ENCODE measurements around the gene MDM4.
"Not testable (repeated sequence)": the region's sequence is repeated elsewhere in the genome, so short reads cannot be mapped to it uniquely, and the experiment has no call there.

The MDM4 gene

DNA sequence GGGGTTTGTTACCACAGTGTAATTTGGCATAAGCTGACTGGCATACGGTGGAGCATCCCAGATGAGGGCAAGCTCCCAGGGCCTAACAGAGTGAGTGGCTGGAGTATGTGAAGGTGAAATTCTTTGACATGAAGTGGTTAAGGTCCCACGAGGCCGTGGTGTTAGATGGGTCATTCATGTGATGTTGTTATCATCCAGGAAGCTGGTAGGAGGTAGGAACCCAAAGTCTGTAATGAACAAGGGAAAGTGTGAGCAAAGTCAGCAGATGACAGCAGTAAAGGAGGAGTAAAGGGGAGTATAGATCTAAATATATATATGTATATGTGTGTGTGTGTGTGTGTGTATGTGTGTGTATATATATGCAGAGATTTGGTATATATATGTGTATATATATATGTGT lies 47.6 kb downstream of the MDM4 start:
- no peak for DNase-seq

DNA sequence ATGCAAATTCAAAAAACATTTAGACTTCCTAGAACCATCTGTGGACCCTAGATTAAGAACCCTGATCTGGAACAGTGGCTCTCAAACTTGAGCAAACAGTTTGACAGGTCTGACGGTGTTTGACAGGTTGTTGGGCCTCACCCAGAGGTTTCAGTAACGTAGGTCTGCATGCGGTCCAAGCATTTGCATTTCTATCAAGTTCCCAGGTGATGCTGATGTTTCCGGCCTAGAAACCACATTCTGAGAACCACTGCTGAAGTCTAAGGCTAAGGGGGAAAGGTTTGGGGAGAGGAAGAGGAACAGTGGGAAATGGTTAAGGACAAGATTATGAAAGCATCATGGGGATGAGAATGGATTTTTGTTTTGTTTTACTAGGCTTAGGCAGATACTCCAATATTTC lies 48.6 kb downstream of the MDM4 start:
- DNase-seq, result no peak

DNA sequence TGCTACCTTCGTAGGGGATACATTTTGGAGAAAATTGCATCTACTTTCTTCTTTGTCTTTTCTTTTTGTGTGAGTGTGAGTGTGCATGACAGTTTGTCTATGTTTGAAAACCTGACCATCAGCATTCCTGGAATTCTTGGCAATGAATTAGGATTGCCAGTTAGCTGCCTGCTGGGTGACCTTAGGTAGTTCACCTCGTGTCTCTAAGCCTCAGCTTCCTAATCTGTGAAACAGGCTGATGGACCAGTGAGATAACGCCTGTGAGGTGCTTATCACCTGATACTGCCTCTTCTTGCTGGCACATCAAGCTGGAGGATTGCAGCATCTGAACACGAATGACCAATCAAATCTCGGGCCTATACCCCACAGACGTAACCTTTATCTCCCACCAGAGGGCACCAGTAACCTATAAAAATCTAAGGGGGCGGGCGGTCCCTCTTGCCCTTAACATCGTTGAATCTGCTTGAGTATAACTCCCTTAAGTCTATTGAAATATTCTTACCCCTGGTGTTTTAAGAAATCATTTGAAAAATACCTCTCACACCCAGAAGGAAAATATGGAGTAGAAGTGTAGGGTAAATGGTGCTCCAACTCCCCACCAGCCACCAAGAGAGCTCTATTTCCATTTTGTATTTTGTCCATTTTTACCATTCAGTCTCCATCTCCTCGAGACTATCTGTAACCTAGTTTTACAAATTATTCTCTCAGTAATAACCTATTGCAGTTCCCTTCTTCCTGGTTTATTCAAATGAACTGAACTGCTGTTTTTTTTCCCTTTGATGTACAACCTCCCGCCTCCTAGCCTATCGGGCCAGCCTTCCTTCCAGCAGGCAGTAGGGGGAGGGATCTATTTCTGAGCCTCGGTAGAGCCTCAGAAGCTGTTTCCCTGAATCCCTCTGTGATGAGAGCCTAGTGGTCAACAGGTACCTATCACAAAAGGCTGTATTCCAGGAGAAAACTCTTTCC lies 49.7 kb downstream of the MDM4 start:
- peak; percentile 65 for DNase-seq

DNA sequence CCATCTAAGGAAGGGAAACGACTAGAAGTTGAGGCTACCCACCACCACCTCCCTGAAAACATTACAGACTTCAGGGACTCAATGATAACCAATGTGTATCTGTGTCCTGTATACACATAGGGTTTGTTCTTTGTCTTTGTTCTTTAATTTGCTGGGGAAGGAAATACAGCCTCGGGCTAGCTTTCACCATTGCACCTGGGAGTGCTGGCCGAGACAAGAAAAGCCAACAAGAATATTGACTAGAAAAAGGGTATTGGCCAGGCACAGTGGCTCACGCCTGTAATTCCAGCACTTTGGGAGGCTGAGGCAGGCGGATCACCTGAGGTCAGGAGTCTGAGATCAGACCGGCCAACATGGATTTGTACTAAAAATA lies 50.4 kb downstream of the MDM4 start:
- DNase-seq, result no peak

DNA sequence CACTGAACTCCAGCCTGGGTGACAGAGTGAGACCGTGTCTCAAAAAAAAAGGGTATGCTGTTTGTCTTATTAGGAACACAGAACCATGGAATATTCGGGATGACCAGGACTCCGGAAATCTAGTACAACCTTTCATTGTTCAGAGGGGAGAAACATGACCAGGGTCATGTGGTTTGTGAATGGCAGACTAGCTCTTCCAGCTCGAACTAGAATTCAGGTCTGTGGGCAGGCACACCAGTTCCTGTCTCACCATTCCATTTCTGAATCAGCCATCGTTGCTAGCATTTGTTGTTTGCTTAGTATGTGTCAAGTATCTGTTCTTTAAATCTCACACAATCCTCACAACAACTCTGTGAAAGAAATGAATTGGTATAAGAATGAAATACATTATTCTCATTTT lies 50.9 kb downstream of the MDM4 start:
- DNase-seq, result no peak

DNA sequence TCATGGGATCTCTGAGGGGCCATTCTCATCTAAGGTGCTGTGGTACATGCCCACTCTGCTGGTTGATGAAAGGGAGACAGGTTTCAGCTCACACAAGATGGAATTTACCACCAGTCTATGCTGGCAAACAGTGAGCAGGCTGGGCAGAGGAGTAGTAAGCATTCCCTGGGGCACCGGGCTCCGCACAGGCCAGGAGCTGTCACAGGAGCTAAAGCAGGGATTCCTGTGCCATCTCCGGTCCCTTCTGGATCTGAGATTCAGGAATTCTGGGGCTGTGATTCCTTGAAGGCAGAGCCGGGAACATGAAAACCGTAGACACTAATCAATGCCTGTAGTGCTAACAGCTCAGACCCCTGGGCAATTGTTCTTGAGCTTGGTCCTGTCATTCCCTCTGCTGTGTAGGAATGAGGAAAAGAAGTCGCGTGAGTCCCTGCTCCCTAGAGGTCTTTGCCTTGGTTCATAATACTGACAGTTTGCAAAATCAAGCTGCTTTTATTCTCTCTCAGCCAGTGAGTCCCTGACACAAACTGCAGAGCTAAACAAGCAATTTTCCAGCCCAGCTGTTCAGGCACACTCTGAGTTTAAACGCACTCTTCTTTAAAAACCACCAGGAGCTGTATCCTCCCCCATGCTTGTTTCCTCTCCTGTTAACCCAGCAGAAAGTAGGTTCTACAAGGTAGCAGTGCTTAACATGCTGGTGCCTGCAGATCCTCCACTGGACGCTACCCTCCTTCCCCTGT lies 52.5 kb downstream of the MDM4 start:
- no peak for DNase-seq

DNA sequence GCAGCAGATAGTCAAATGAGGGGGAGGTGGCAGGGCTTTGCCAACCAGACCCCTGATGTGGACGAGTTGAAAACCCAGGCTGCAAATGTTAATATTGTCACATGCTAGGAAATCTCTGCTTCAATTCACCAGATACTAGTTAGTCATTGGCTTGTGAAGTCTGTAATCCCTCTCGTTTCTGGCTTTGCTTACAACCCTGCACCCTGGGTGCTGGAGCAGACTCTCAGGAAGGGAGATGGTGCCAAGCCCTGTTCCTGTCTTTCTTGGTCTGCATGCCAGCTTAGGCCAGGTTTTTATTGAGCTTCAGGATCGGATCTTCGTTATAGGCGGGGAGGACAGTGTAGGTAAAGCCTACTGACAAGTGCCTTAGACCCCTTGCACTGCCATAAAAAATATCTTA lies 53.3 kb downstream of the MDM4 start:
- DNase-seq, result no peak

DNA sequence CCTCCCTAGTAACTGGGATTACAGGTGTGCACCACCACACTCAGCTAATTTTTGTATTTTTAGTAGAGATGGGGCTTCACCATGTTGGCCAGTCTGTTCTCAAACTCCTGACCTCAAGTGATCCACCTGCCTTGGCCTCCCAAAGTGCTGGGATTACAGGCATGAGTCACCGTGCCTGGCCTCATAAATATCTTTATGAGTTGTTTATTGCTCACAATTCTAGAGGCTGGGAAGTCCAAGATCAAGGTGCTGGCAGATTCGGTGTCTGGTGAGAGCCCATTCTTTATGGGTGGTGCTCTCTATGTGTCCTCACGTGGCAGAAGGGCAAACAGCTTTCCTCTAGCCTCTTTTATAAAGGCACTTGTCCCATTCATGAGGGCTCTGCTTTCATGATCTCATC lies 53.8 kb downstream of the MDM4 start:
- not testable (repeated sequence) for DNase-seq

DNA sequence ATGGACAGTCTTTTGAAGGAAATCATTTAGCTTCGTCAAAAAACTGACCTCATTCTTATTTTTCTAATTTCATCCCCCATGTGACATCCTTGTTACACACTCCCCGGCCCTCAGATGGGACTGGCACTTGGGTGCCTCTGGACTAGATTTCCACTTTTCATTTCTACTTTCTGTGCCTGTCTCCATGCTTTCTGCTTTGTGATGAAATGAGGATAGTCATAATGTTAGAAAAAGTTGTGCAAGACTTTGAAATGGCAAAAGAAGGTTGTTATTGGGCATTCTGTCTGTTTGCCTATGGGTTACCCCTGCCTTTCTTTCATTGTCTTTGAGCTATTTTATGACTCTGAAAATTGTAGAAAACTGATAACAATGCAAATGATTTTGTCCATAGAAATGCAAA lies 54.9 kb downstream of the MDM4 start:
- DNase-seq, result no peak

DNA sequence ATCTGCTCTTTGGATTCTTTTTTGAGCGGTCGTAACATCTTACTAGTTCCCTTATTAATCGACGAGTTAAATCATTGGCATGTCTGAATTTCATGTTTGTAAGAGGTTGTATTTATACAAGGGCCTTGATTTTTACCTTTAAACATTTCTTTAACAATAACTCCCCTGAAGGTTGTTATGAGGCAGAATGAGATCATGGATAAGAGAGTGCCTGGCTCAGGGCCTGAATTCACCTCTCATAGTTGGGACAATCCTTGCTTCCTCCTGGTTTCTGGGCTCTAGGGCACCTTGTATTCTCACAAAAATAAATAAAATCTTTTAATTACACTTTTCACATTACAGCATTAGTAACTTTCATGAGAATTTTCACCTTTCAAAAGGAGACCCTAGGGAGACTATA lies 55.4 kb downstream of the MDM4 start:
- no peak for DNase-seq

DNA sequence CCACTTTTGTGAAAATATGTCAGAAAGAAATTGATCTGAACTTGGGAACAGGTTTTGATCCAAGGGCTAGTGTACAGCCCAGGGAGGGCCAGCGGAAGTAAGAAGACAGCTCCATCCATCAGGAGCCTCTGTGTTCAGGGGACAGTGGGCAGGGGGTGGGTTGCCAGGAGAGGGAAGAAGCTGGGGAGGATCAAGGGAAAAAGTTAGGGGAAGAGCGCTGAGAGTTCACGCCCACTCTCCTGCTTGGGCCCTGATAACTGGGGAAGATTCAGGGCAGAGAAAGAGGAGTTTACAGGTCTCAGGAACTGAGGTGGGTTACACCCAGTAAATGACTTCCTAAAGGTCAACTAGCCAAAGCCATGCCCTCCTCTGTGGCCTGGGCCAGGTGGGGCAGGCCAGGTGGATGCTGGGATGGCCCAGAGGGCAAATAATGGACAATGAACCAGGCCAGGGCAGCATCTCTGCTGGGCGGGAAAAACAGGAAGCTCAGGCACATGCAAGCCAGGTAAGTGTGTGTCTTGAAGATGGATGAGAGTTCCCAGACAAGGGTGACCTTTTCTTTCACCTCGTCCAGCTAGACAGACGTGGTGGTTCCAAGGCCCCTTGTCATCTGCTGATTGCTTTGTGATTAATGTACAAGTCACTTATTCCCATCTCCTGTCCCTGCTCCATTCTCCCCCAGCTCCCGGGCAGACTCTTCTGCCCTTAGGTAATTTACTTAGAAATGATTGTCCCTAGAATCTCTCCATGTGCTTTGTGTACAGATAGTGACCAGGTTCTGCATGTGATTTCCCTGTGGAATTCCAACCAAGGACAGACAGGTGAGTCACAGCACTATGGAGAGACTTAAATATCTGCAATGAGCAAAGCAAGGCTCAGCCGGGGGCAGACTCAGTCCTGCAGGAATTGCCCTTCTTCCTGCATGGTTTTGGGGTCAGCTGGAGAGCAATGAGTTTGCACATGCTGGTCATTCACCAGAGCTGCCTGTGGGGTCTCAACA lies 57.0 kb downstream of the MDM4 start:
- DNase-seq, result no peak

DNA sequence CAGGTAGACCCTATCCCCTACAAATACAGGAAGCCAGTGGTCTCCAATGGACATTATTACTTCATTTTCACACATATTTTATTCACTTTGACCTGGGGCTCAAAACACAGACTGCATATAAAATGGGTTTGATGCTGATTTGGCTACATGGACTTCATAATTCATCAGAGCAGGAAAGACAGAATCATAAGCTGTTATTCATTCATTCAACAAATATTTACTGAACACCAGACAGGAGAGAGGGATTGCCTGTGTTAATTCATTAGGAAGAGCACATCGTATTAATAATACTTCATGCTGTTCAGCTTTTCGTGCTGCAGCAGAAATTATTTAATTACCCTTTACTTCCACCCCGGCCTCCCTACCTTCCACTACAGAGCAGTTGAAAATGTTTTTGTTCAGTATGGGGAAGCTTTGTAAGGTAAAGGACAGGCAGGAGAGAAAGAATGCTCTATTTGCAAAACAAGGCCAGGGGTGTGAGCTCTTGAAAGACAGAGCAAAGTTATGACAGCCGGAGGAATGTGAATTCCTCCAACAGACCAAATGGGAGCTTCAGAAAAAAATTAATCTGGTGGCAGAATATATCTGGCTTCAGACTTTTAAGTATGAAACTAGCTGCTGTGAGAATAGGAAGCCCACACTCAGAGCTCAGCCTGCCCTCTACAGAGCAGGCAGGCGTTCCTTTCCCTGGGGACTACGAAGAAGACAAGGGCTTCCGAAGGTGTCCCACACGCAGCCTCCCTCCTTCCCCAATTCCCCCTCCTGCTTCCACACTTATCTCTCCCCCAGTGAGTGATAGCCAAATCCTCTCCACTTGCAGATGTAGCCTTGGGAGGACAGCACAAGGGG lies 58.0 kb downstream of the MDM4 start:
- no peak for DNase-seq

DNA sequence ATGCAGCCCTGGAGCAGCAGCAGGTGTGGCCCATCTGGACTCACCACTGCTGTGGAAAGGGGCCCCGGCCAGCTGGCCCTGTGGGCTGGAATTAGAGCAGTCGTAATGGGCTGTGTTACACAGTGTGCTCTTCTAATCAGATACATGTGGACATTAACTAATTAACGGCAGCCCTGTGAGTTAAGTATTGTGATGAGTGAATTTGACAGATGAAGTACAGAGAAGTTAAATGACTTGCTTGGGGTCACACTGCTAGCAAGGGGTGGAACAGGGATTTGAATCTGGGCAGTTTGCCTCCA lies 58.6 kb downstream of the MDM4 start:
- DNase-seq, result peak; percentile 82

DNA sequence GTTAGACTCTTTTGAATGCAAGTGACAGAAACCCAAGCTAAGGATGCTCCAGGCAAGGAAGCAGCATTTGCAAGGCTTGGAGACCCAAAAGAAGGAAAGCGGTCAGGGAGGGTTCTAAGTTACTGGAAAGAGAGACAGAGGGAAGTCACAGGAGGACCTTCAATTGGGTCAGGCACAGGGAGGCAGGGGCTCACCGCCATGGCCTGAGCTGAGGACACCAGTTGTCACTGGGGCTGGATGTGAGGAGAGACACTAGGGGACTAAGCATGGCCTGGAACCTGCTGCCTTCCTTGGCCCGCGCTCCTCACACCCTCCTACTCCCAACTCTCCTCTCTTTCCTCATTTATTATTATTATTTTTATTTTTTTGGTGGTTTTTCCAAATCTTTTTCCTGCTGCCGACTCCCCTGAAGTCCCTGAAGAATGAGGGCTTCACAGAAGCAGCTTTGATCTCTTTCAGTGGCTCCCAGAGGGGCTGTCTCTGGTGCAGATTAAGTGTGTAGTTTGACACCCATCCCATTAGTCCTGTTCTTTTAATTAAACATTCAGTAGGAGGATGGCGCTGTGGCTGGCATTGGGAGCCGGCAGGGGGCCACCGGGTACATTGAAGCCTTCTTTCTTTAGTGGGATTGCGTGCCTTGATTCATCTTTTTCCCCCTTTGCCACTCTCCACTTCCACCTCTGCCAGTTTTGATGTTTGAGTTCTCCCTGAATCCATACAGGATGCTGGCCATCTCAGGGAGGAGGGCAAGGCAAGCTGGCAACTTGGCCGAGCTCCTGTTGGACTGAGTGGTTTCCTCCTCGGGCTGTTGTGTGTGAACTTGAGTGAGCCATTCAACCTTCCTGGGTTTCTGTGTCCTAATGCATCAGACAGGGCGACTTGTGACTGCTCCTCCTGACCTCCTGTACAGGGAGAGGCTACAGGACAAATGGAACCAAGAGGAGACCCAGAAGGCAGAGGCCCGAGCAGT lies 59.3 kb downstream of the MDM4 start:
- DNase-seq, result no peak

DNA sequence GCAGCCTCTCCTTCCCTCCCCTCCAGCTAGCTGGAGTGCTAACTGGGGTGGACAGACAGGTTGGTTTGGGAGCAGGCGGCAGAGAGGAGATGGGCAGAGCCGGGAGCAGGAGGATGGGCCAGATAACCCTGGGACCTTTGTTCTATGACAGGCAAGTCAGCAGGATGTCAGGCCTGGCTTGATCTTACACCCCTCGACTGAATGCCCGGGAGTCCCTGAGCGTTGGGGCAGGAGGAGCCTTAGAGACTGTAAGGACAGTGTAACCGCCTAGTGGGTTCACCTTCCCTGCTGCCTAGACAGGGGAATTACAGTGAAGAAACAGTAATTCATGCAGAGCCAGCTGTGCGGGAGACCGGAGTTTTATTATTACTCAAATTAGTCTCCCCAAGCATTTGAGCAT lies 60.2 kb downstream of the MDM4 start:
- no peak for DNase-seq

DNA sequence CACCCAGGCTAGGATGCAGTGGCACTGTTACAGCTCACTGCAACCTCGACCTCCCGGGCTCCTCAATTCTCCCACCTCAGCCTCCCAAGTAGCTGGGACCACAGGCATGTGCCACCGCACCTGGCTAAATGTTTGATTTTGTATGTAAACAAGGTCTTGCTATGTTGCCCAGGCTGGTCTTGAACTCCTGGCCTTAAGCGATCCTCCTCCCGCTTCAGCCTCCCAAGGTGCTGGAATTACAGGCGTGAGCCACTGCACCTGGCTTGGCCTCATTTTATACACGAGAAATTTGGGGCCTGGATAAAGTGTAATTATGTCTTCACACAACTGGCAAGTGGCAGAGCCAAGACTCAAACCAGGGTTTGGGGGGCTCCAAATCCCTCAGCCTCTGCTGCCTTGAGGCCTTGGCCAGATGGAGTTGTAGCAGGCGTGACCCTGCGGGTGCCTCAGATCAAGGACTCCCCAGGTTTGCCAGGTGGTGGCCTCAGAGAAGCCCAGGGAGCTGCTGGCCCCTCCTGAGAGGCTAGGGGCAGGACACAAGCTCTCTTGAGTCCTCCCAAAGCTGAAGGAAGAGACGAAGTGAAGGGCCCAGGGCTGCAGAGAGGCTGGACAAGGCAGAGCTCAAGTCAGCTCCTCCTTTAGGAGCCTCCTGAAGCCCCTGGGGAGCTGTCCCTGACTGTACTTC lies 61.7 kb downstream of the MDM4 start:
- no peak for DNase-seq

DNA sequence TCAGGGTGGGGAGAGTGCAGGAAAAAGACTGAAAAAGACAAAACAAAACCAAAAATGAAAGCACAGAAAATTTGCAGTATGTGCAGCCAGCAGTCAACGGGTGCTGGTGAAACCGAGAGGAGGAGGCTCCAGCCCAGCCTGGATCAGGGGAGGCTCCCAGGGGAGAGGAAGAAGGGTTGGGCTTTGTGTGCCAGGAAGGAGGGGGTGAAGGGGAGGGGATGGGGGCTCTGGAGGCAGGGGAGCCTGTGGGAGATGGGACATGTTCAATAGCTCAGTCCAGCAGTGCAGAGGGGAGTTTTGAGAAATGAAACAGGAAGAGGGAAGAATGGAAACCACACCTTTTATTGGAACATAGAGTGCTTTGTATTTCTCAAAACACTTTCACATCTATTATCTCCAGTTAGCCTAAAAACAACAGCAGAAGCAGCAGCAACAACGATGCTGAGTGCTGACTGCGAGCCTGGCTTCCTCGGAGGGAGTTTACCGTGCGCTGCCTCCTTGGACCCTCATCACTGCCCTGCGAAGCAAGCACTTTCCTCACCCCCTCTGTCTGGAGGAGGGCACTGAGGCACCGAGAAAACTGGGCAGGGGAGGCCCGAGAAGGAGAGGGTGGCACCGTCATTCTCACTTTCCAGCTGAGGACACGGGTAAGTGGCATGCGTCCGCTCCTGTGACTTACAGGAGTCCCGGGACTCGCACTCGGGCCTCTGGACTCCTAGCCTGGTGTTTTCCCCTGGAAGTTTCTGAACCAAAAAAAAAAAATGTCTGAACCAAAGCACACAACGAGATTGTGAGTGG lies 62.9 kb downstream of the MDM4 start:
- DNase-seq, result no peak

DNA sequence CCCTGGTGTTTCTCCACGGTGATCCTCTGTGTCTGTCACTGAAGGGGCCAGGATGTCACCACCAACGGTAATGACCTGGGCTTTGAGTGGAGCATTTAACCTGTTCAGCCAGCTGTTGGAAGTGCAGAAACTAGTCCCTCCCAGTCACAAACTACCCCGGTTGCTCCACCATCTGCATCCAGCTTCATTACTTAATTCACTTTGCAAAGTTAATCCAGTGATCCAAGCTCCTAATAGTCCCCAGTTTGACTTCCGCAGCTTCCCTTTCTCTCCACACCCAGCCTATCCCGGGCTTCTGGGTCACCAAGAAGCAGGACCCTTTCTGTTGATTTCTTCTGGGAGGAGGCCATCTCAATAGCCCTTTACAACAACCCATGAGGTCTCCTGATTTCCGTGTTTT lies 63.5 kb downstream of the MDM4 start:
- no peak for DNase-seq

DNA sequence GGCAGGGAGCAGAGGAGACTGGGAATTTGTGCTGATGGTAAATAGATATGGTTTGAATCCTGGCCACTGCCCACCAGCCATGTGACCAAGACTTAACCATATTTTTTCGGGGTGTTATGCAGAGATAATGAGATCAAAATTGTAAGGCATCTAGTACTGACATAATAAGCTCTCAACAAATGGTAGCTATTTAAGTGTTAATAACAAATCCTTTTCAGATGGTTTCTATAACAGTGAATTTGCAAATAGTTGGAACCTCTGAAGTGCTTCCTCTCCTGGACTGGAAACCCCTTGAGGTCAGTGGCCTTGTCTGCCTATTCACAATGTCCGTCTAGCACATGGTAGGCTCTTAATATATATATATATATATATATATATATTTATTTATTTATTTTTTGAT lies 64.7 kb downstream of the MDM4 start:
- no peak for DNase-seq

DNA sequence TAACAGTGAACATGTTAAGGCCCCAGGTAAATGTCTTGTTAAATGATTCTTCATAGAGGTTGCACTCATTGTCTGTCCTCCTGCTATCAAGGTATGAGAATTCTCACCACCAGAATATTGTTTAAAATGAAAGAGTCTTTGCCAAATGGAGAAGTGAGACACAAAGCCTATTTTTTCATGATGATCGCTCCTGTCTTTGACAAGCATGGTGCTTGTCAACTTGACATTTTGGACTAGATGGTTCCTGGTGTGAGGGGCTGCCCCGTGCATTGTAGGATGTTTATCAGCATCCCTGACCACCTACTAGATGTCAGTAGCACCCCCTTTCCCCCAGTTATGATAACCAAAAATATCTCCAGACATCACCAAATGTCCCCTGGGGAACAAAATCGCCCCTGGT lies 65.6 kb downstream of the MDM4 start:
- DNase-seq, result no peak
